Measurements from ENCODE around the gene UBN2.

DNA sequence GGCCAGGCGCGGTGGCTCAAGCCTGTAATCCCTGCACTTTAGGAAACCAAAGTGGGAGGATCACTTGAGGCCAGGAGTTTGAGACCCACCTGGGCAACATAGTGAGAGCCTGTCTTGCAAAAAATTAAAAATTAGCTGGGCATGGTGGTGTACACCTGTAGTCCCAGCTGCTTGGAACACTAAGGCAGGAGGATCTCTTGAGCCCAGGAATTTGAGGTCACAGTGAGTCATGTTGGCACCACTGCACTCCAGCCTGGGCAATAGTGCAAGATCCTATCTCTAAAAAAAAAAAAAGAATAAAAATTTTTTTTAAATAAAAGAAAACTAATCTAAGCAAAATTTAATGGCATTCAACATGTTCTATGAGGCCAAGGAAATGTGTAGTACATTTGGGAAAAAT, 44.9 kb upstream of the UBN2 start:
- no peak for TF ChIP-seq POLR2AphosphoS5 (IDR thresholded peaks at IDR 0.05; ENCODE audit: borderline replicate concordance, low read depth, low read length)
- TF ChIP-seq EZH2 (IDR thresholded peaks at IDR 0.05): no peak
- no peak for TF ChIP-seq FOXP2 (optimal IDR thresholded peaks at IDR 0.05; ENCODE audit: control extremely low read depth, extremely low read length, insufficient read depth)

Measured in SK-N-MC (cell line).